Prostate gland (tissue), 2 donors: ENCODE measurements around the gene NR2C1.

Experiments
- CTCF ChIP-seq, 4 experiments: fragments of 200-600 bp in 2 of 4; fragments of 450-650 bp in 2 of 4; sonication (generic) in 2 of 4; IDR thresholded peaks; 1 replicate in 3 of 4; 2 replicates in 1 of 4; pipeline ENCODE4 v1.5.1; 2016 to 2019; ENCODE audit warnings: antibody characterized with exemption in 4 of 4, mild to moderate bottlenecking in 2 of 4, moderate library complexity in 2 of 4
- POLR2A ChIP-seq: fragments of 450-650 bp; IDR thresholded peaks from one replicate; pipeline ENCODE4 v1.6.1; 2016; ENCODE audit warnings: antibody characterized with exemption, mild to moderate bottlenecking
- POLR2AphosphoS5 ChIP-seq: sonication (generic); formaldehyde crosslinking; IDR thresholded peaks from one replicate; pipeline ENCODE4 v1.6.1; 2017; ENCODE audit warnings: antibody characterized with exemption

- TF ChIP-seq POLR2A (no peak), CTCF (IDR thresholded peaks at IDR 0.05) (no peak), POLR2AphosphoS5 (no peak)
Measured at GRCh38 chr12:94997061-94997460, 76.4 kb downstream of the NR2C1 start.
